SJCRH30 (cell line): ENCODE data around the gene CYB561D2. TPM values are rescaled to one million over a fixed set of nuclear protein-coding genes. Genes with fewer than 3 reads are reported as not detected.

Source experiments
- DNase-seq, 2 experiments: peaks; one replicate each; pipeline ENCODE4 v3.0.0-alpha.2; 2015 to 2020
- H3K27ac ChIP-seq: fragments of 250-450 bp; sonication (Bioruptor Pico); 2 replicates; pipeline ENCODE4 v1.5.1; 2020; ENCODE audit warnings: mild to moderate bottlenecking, moderate library complexity
- H3K27me3 ChIP-seq: fragments of 250-450 bp; sonication (Bioruptor Pico); 2 replicates; pipeline ENCODE4 v1.5.1; 2020; ENCODE audit warnings: mild to moderate bottlenecking, moderate library complexity
- H3K36me3 ChIP-seq: fragments of 250-450 bp; sonication (Bioruptor Pico); 2 replicates; pipeline ENCODE4 v1.5.1; 2020; ENCODE audit warnings: mild to moderate bottlenecking, moderate library complexity
- H3K4me1 ChIP-seq: fragments of 250-450 bp; sonication (Bioruptor Pico); 2 replicates; pipeline ENCODE4 v1.5.1; 2020; ENCODE audit warnings: mild to moderate bottlenecking, moderate library complexity
- H3K4me3 ChIP-seq: fragments of 250-450 bp; sonication (Bioruptor Pico); 2 replicates; pipeline ENCODE4 v1.5.1; 2020; ENCODE audit warnings: mild to moderate bottlenecking, moderate library complexity
- H3K9me3 ChIP-seq: fragments of 250-450 bp; sonication (Bioruptor Pico); replicated peaks from 2 replicates; pipeline ENCODE4 v1.5.1; 2020; ENCODE audit warnings: mild to moderate bottlenecking, moderate library complexity
- total RNA-seq: library from RNA; depleted of rRNA; stranded (reverse); fragments of >200 nt; shearing (Covaris generic); gene quantifications from 2 replicates; pipeline ENCODE4 v1.2.3, GENCODE V29; 2014; rRNA removed

CYB561D2 gene
- total RNA-seq, 1 experiment from 2014 or later = 6.5 TPM

- Histone ChIP-seq H3K27ac (no peak overlapping the region), H3K9me3 (no peaks in the 10 kb centered on the region), H3K4me1 (no peaks in the 10 kb centered on the region), H3K4me3 (no peak overlapping the region), H3K27me3 (no peaks in the 10 kb centered on the region), H3K36me3 (no peaks in the 10 kb centered on the region)
- DNase-seq = no peak
These were observed 44.6 kb downstream of the CYB561D2 start for GRCh38 chr3:50395070-50395860.

- Histone ChIP-seq H3K27ac (no peak overlapping the region), H3K27me3 (no peaks in the 10 kb centered on the region)
These were observed 45.8 kb downstream of the CYB561D2 start for GRCh38 chr3:50396502-50396901.

DNA sequence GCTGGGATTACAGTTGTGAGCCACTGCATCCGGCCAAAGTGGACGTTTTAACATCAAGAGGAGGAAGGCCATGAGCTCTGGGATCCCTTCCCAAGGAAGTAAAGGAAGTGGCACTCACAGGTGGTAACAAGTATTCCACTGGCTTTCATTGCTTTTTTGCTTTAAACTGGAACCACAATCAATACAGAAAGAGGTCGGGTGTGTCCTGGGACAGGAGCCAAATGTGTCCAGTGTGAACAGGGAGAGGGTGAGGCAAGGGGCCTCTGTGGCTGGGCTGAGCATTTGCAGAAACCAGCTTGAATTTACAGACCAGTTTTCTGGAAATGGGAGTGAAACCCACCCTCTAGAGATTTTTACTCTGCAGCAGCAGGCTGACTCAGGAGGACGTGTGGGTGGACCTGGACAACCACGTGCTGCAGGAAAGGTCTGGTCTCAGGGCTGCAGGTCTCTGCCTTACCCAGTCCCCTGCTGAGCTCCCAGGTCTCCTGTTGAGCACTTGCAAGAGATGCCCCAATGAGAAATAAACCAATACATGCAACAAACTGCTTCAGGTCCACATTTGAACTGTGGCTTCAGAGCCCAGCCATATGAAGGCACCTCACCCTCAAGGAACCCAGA, 51.4 kb downstream of the CYB561D2 start:
- no peak for DNase-seq
- no peak overlapping the region for H3K4me3 ChIP-seq
- no peaks in the 10 kb centered on the region for H3K27me3 ChIP-seq
- H3K36me3 ChIP-seq = no peaks in the 10 kb centered on the region
- H3K9me3 ChIP-seq = no peaks in the 10 kb centered on the region
- no peaks in the 10 kb centered on the region for H3K4me1 ChIP-seq
- H3K27ac ChIP-seq = no peak overlapping the region

More at GRCh38 chr3:50396502-50396901, 45.8 kb downstream of the CYB561D2 start:
- H3K4me3 ChIP-seq = no peak overlapping the region
- no peaks in the 10 kb centered on the region for H3K36me3 ChIP-seq
- no peaks in the 10 kb centered on the region for H3K9me3 ChIP-seq
- DNase-seq = no peak
- no peaks in the 10 kb centered on the region for H3K4me1 ChIP-seq

Other genes with a start within 250 kb of the CYB561D2 start
- 9.3 and 11.3 TPM in 2 replicates for gene SEMA3F, start 195.5 kb upstream of the CYB561D2 start, total RNA-seq
- 0.14 TPM in 1 of 2 replicates, not detected in the other for gene GNAT1, start 159.3 kb upstream of the CYB561D2 start, total RNA-seq
- gene SLC38A3, start 145.6 kb upstream of the CYB561D2 start, total RNA-seq = 1.4 and 2.9 TPM in 2 replicates
- 63.8 and 64.7 TPM in 2 replicates for gene GNAI2, start 114.7 kb upstream of the CYB561D2 start, total RNA-seq
- gene SEMA3B, start 81.7 kb upstream of the CYB561D2 start, total RNA-seq = 3.3 and 4.8 TPM in 2 replicates
- not detected in 2 replicates for gene LSMEM2, start 71.8 kb upstream of the CYB561D2 start, total RNA-seq
- gene IFRD2, start 58.4 kb upstream of the CYB561D2 start, total RNA-seq = 85.3 and 98.8 TPM in 2 replicates
- 3.6 and 4.5 TPM in 2 replicates for gene HYAL3, start 51.5 kb upstream of the CYB561D2 start, total RNA-seq
- gene NAA80, start 51.5 kb upstream of the CYB561D2 start, total RNA-seq = 3.2 and 3.4 TPM in 2 replicates
- 0.43 TPM in 1 of 2 replicates, not detected in the other for gene HYAL1, start 47.3 kb upstream of the CYB561D2 start, total RNA-seq
- 41.7 and 47.2 TPM in 2 replicates for gene HYAL2, start 28.1 kb upstream of the CYB561D2 start, total RNA-seq
- 21.2 and 26.4 TPM in 2 replicates for gene TUSC2, start 22.6 kb upstream of the CYB561D2 start, total RNA-seq
- 11.7 and 12.7 TPM in 2 replicates for gene RASSF1, start 10.0 kb upstream of the CYB561D2 start, total RNA-seq
- gene ZMYND10, start 5.1 kb upstream of the CYB561D2 start, total RNA-seq = 0.73 and 0.99 TPM in 2 replicates
- gene NPRL2, start 87 bp upstream of the CYB561D2 start, total RNA-seq = 14.0 and 14.4 TPM in 2 replicates
- gene TMEM115, start 8.7 kb downstream of the CYB561D2 start, total RNA-seq = 27.2 and 28.2 TPM in 2 replicates
- not detected in 2 replicates for gene CACNA2D2, start 152.8 kb downstream of the CYB561D2 start, total RNA-seq
- gene C3orf18, start 216.9 kb downstream of the CYB561D2 start, total RNA-seq = 1.1 and 2.4 TPM in 2 replicates
- gene HEMK1, start 218.7 kb downstream of the CYB561D2 start, total RNA-seq = 6.2 and 6.3 TPM in 2 replicates